VCaP (cell line): ENCODE measurements around the gene CYSTM1.

Experiments used
- H3K27ac ChIP-seq: fragments of 450-650 bp; 2 replicates; pipeline ENCODE4 v1.5.1; 2017
- CTCF ChIP-seq: fragments of 450-650 bp; conservative IDR thresholded peaks from 2 replicates; pipeline ENCODE4 v1.5.1; 2017; ENCODE audit warnings: mild to moderate bottlenecking, moderate library complexity

Gene CYSTM1

GRCh38 chr5:140159014-140159927 is 15.7 kb upstream of the CYSTM1 start:
- no peak overlapping the region for H3K27ac ChIP-seq

GRCh38 chr5:140162275-140162674 is 12.7 kb upstream of the CYSTM1 start:
- TF ChIP-seq CTCF = no peak
- H3K27ac ChIP-seq = no peak overlapping the region

More at GRCh38 chr5:140159014-140159927, 15.7 kb upstream of the CYSTM1 start:
- TF ChIP-seq CTCF = no peak

- no peak for TF ChIP-seq CTCF
- no peak overlapping the region for H3K27ac ChIP-seq
Observed at GRCh38 chr5:140162781-140163180, 12.2 kb upstream of the CYSTM1 start.

GRCh38 chr5:140165101-140165922 is 9.7 kb upstream of the CYSTM1 start:
- no peak for TF ChIP-seq CTCF
- no peak overlapping the region; the same call in 1 of the 2 replicates for H3K27ac ChIP-seq

GRCh38 chr5:140165923-140166270 is 9.1 kb upstream of the CYSTM1 start:
- TF ChIP-seq CTCF = no peak
- no peak overlapping the region; the same call in 1 of the 2 replicates for H3K27ac ChIP-seq

- no peak overlapping the region for H3K27ac ChIP-seq
- TF ChIP-seq CTCF = no peak
Observed at GRCh38 chr5:140166911-140167310, 8.1 kb upstream of the CYSTM1 start.

- no peak overlapping the region for H3K27ac ChIP-seq
- TF ChIP-seq CTCF = no peak
Observed at GRCh38 chr5:140168371-140168770, 6.6 kb upstream of the CYSTM1 start.
